Omental fat pad (tissue), 4 donors: ENCODE data around the gene BTBD6. TPM values are rescaled to one million over a fixed set of nuclear protein-coding genes. Genes with fewer than 3 reads are reported as not detected.
"Not testable (repeated sequence)": the region's sequence is repeated elsewhere in the genome, so short reads cannot be mapped to it uniquely, and the experiment has no call there.

ENCODE experiments used
- ATAC-seq: fragments of 150-250 bp; one replicate; pipeline ENCODE4 v1.9.1; 2016; ENCODE audit warnings: mild to moderate bottlenecking, moderate library complexity; ENCODE audit not compliant: low FRiP score
- DNase-seq: peaks from one replicate; pipeline ENCODE4 v3.0.0-alpha.2; 2019; ENCODE audit warnings: low spot score
- total RNA-seq, 4 donors: library from RNA; depleted of rRNA; stranded (reverse); fragments of >200 nt; gene quantifications; one replicate each; pipeline ENCODE4 v1.1.0, GENCODE V29; 2016
- TF ChIP-seq, protein P1 (sequence below), 3 donors: fragments of 450-650 bp; IDR thresholded peaks; one replicate each; pipeline ENCODE4 v1.5.1; 2016 to 2017; ENCODE audit warnings: antibody characterized with exemption in 3 of 3, mild to moderate bottlenecking in 3 of 3, moderate library complexity in 2 of 3

BTBD6 gene
- total RNA-seq, 4 donors from 2014 or later: 63.9 to 95.4 (median 67.9) TPM

DNA sequence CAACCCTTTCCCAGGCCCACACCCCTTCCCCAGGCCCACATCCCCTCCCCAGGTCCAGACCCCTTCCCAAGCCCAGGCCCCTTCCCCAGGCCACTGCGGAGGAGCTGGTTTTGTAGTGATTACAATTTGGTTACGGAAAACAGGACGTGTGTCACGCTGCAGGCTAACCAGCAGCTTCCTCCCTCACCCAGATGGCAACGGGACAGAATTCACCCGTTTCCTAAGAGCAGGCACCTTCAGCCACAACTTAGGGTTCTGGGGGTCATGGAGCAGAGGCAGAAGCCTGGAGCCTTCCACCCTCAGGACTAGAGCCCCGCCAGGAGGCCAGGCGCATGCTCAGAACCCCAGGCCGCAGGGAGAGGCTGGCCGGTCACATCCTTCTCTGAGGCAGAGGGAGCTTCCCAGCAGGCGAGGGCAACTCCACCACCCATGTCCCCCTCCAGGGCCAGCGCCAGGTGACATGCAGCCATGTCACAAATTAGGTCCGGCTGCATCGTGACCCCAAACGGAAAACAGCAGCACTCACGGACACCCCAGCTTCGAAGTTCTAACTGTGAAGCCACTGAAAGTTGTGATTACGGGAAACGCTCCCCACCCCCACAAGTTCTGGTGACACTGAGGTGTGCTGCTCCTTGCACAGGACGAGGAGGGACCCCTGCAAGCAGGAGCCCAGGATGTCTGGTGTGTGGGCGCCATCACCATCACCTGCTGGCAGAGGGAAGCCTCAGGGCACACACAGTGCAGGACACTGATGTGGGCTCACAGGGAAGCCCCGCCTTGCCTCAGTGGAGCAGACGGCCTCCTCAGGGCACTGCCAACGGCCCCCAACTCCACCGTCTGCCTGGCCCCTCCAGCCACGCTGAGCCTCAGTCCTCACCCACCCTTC is 44.7 kb downstream of the BTBD6 start:
- TF ChIP-seq, protein P1, sequence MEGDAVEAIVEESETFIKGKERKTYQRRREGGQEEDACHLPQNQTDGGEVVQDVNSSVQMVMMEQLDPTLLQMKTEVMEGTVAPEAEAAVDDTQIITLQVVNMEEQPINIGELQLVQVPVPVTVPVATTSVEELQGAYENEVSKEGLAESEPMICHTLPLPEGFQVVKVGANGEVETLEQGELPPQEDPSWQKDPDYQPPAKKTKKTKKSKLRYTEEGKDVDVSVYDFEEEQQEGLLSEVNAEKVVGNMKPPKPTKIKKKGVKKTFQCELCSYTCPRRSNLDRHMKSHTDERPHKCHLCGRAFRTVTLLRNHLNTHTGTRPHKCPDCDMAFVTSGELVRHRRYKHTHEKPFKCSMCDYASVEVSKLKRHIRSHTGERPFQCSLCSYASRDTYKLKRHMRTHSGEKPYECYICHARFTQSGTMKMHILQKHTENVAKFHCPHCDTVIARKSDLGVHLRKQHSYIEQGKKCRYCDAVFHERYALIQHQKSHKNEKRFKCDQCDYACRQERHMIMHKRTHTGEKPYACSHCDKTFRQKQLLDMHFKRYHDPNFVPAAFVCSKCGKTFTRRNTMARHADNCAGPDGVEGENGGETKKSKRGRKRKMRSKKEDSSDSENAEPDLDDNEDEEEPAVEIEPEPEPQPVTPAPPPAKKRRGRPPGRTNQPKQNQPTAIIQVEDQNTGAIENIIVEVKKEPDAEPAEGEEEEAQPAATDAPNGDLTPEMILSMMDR (IDR thresholded peaks at IDR 0.05): no peak
- DNase-seq (no peak), ATAC-seq (no peak)

- TF ChIP-seq, protein P1 (IDR thresholded peaks at IDR 0.05): no peak
- ATAC-seq (peak; percentile 25), DNase-seq (no peak)
Observed at GRCh38 chr14:105294142-105294597, 45.8 kb downstream of the BTBD6 start.

DNA sequence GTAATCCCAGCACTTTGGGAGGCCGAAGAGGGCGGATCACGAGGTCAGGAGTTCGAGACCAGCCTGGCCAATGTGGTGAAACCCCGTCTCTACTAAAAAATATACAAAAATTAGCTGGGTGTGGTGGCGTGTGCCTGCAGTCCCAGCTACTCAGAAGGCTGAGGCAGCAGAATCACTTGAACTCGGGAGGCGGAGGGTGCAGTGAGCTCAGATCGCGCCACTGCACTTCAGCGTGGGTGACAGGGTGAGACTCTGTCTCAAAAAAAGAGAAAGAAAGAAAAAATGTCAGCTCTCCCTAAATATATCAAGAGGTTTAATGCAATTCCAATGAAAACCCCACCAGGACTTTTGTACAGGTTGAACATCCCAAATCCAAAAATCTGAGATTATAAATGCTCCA is 49.0 kb downstream of the BTBD6 start:
- not testable (repeated sequence) for ATAC-seq

DNA sequence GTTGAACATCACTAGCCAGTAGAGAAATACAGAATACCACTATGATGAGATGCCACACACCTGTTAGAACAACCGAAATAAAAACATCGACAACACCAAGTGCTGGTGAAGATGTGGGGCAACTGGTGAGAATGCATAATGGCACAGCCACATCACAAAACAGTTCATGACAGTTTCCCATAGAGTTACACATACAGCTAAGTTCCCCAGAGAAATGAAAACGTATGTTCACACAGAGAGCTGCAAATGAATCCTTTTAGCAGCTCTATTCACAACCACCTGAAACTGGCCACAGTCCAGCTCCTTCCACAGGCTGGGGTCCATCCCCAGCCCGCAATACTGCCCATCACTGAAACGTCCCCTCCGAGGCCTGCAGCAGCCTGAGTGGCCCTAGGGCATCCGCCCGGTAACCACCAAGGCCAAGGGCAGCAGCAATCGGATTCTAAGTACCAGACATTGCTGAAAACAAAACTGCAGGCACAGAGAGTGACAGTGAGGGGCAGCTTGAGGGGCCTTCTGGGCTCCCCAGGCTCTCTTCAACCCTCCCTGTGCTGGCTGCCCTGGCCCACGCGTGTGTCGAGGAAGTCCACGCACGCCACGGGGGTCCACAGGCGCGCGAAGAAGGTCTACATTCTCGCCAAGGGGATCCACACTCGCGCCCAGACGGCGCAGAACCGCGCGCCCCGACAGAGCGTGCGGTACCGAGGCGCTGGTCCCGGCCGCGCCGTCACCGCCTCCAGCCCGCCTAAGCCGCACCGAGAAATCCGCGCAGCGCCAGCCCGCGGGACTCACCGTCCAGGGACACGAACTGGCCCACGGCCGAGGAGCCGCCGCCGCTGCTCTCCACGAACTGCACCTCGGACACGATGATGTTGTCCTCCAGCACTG is 51.6 kb downstream of the BTBD6 start:
- peak; percentile 19 for ATAC-seq

More for the DNA sequence above, 49.0 kb downstream of the BTBD6 start:
- DNase-seq: not testable (repeated sequence)

More for the DNA sequence above, 51.6 kb downstream of the BTBD6 start:
- DNase-seq: no peak
- TF ChIP-seq, protein P1 (IDR thresholded peaks at IDR 0.05): no peak

Other genes with a start within 250 kb of the BTBD6 start
- gene CDCA4, start 227.4 kb upstream of the BTBD6 start, total RNA-seq: 1 to 10 TPM; 5.3 to 8.0 (median 6.4) TPM
- gene GPR132, start 183.1 kb upstream of the BTBD6 start, total RNA-seq: 1 to 10 TPM; 2.7 to 9.0 (median 7.6) TPM
- gene JAG2, start 79.8 kb upstream of the BTBD6 start, total RNA-seq: 10 to 100 TPM in 1 of 4 donors, 1 to 10 TPM in 3; 4.7 to 21.3 (median 8.3) TPM
- gene NUDT14, start 67.2 kb upstream of the BTBD6 start, total RNA-seq: 10 to 100 TPM; 12.1 to 22.3 (median 16.6) TPM
- gene BRF1, start 52.5 kb downstream of the BTBD6 start, total RNA-seq: 10 to 100 TPM; 22.8 to 46.5 (median 30.7) TPM
- gene PACS2, start 66.2 kb downstream of the BTBD6 start, total RNA-seq: 10 to 100 TPM; 47.5 to 78.5 (median 68.9) TPM
- gene TEX22, start 150.0 kb downstream of the BTBD6 start, total RNA-seq: under 1 TPM in 2 of 4 donors, not detected in 2; 0.24 to 0.47 TPM
- gene MTA1, start 171.3 kb downstream of the BTBD6 start, total RNA-seq: 10 to 100 TPM; 35.4 to 72.5 (median 59.7) TPM
- 100 to 1,000 TPM in 2 of 4 donors, 10 to 100 TPM in 2; 63.4 to 177 (median 122) TPM for gene CRIP2, start 226.3 kb downstream of the BTBD6 start, total RNA-seq
- gene CRIP1, start 238.4 kb downstream of the BTBD6 start, total RNA-seq: 10 to 100 TPM; 18.5 to 88.6 (median 43.9) TPM
- 10 to 100 TPM in 2 of 4 donors, 1 to 10 TPM in 2; 2.8 to 18.9 (median 7.4) TPM for gene TEDC1, start 242.7 kb downstream of the BTBD6 start, total RNA-seq